ENCODE data around the gene C2orf81.

Gene C2orf81

GRCh38 chr2:74438248-74438647 lies 16.8 kb upstream of the C2orf81 start:
- Mint-ChIP-seq H3K4me1 (peaks cover 19% of the 10 kb centered on the region), H3K27ac (no peak overlapping the region), H3K4me3 (no peak overlapping the region), H3K27me3 (peaks cover 6% of the 10 kb centered on the region), H3K36me3 (no peaks in the 10 kb centered on the region), H3K9me3 (no peaks in the 10 kb centered on the region)
- ATAC-seq (ENCODE audit: low read depth), result no peak
- no peak for DNase-seq (ENCODE audit: low spot score in 2 of 2)

GRCh38 chr2:74436848-74437695 lies 15.7 kb upstream of the C2orf81 start:
- ATAC-seq (ENCODE audit: low read depth) (no peak), DNase-seq (ENCODE audit: low spot score in 2 of 2) (no peak)
- no peak overlapping the region for H3K4me3 Mint-ChIP-seq
- H3K27ac Mint-ChIP-seq, result no peak overlapping the region
- no peaks in the 10 kb centered on the region for H3K9me3 Mint-ChIP-seq
- peaks cover 17% of the 10 kb centered on the region for H3K4me1 Mint-ChIP-seq
- no peaks in the 10 kb centered on the region for H3K36me3 Mint-ChIP-seq
- H3K27me3 Mint-ChIP-seq, result peaks cover 2% of the 10 kb centered on the region

GRCh38 chr2:74436111-74436805 lies 14.8 kb upstream of the C2orf81 start:
- H3K27me3 Mint-ChIP-seq, result peaks cover 2% of the 10 kb centered on the region
- no peaks in the 10 kb centered on the region for H3K9me3 Mint-ChIP-seq
- peaks cover 17% of the 10 kb centered on the region for H3K4me1 Mint-ChIP-seq
- H3K36me3 Mint-ChIP-seq, result no peaks in the 10 kb centered on the region
- H3K27ac Mint-ChIP-seq, result no peak overlapping the region
- ATAC-seq (ENCODE audit: low read depth) (no peak), DNase-seq (ENCODE audit: low spot score in 2 of 2) (no peak)
- H3K4me3 Mint-ChIP-seq, result no peak overlapping the region

- no peaks in the 10 kb centered on the region for H3K4me1 Mint-ChIP-seq
- H3K4me3 Mint-ChIP-seq, result no peak overlapping the region
- no peaks in the 10 kb centered on the region for H3K9me3 Mint-ChIP-seq
- no peak overlapping the region for H3K27ac Mint-ChIP-seq
- peaks cover 6% of the 10 kb centered on the region for H3K36me3 Mint-ChIP-seq
- DNase-seq (ENCODE audit: low spot score in 2 of 2) (no peak), ATAC-seq (ENCODE audit: low read depth) (no peak)
- no peaks in the 10 kb centered on the region for H3K27me3 Mint-ChIP-seq
Measured at GRCh38 chr2:74430502-74430901, 9.1 kb upstream of the C2orf81 start.

- ATAC-seq (ENCODE audit: low read depth) (no peak), DNase-seq (ENCODE audit: low spot score in 2 of 2) (no peak)
- Mint-ChIP-seq H3K27ac (no peak overlapping the region), H3K4me3 (no peak overlapping the region), H3K4me1 (no peaks in the 10 kb centered on the region), H3K27me3 (no peaks in the 10 kb centered on the region), H3K36me3 (peaks cover 8% of the 10 kb centered on the region), H3K9me3 (no peaks in the 10 kb centered on the region)
Measured at GRCh38 chr2:74429487-74430451, 8.3 kb upstream of the C2orf81 start.

GRCh38 chr2:74428675-74429074 lies 7.3 kb upstream of the C2orf81 start:
- H3K4me1 Mint-ChIP-seq, result no peaks in the 10 kb centered on the region
- H3K27ac Mint-ChIP-seq, result no peak overlapping the region
- H3K9me3 Mint-ChIP-seq, result no peaks in the 10 kb centered on the region
- ATAC-seq (ENCODE audit: low read depth) (no peak), DNase-seq (ENCODE audit: low spot score in 2 of 2) (no peak)
- H3K36me3 Mint-ChIP-seq, result peaks cover 8% of the 10 kb centered on the region
- H3K4me3 Mint-ChIP-seq, result no peak overlapping the region
- H3K27me3 Mint-ChIP-seq, result no peaks in the 10 kb centered on the region

GRCh38 chr2:74427551-74427950 lies 6.1 kb upstream of the C2orf81 start:
- Mint-ChIP-seq H3K9me3 (no peaks in the 10 kb centered on the region), H3K36me3 (peaks cover 8% of the 10 kb centered on the region), H3K27me3 (no peaks in the 10 kb centered on the region), H3K27ac (no peak overlapping the region), H3K4me3 (no peak overlapping the region), H3K4me1 (peaks cover 7% of the 10 kb centered on the region)
- ATAC-seq (ENCODE audit: low read depth) (no peak), DNase-seq (ENCODE audit: low spot score in 2 of 2) (no peak)

- Mint-ChIP-seq H3K4me3 (no peak overlapping the region), H3K4me1 (peaks cover 7% of the 10 kb centered on the region), H3K36me3 (peaks cover 8% of the 10 kb centered on the region), H3K27me3 (no peaks in the 10 kb centered on the region), H3K27ac (no peak overlapping the region), H3K9me3 (no peaks in the 10 kb centered on the region)
- no peak for ATAC-seq (ENCODE audit: low read depth)
- no peak for DNase-seq (ENCODE audit: low spot score in 2 of 2)
Measured at GRCh38 chr2:74426181-74426758, 4.9 kb upstream of the C2orf81 start.

- no peak for DNase-seq (ENCODE audit: low spot score in 2 of 2)
- ATAC-seq (ENCODE audit: low read depth), result no peak
- Mint-ChIP-seq H3K27ac (no peak overlapping the region), H3K27me3 (no peaks in the 10 kb centered on the region), H3K4me1 (peaks cover 10% of the 10 kb centered on the region), H3K4me3 (no peak overlapping the region), H3K9me3 (no peaks in the 10 kb centered on the region), H3K36me3 (peaks cover 8% of the 10 kb centered on the region)
Measured at GRCh38 chr2:74425523-74425922, 4.1 kb upstream of the C2orf81 start.

- no peak overlapping the region for H3K27ac Mint-ChIP-seq
- no peak for DNase-seq (ENCODE audit: low spot score in 2 of 2)
- H3K9me3 Mint-ChIP-seq, result no peaks in the 10 kb centered on the region
- ATAC-seq (ENCODE audit: low read depth), result no peak
- H3K4me3 Mint-ChIP-seq, result no peak overlapping the region
- no peaks in the 10 kb centered on the region for H3K27me3 Mint-ChIP-seq
- H3K4me1 Mint-ChIP-seq, result peaks cover 14% of the 10 kb centered on the region
- H3K36me3 Mint-ChIP-seq, result peaks cover 8% of the 10 kb centered on the region
Measured at GRCh38 chr2:74424995-74425406, 3.6 kb upstream of the C2orf81 start.

- peaks cover 14% of the 10 kb centered on the region for H3K4me1 Mint-ChIP-seq
- no peak overlapping the region for H3K4me3 Mint-ChIP-seq
- H3K36me3 Mint-ChIP-seq, result peaks cover 6% of the 10 kb centered on the region
- no peaks in the 10 kb centered on the region for H3K27me3 Mint-ChIP-seq
- H3K9me3 Mint-ChIP-seq, result no peaks in the 10 kb centered on the region
- ATAC-seq (ENCODE audit: low read depth) (no peak), DNase-seq (ENCODE audit: low spot score in 2 of 2) (no peak)
- H3K27ac Mint-ChIP-seq, result no peak overlapping the region
Measured at GRCh38 chr2:74424139-74424992, 2.9 kb upstream of the C2orf81 start.

GRCh38 chr2:74423231-74424095 lies 2.0 kb upstream of the C2orf81 start:
- ATAC-seq (ENCODE audit: low read depth), result no peak
- DNase-seq (ENCODE audit: low spot score in 2 of 2), result no peak
- Mint-ChIP-seq H3K4me1 (peaks cover 14% of the 10 kb centered on the region), H3K9me3 (no peaks in the 10 kb centered on the region), H3K36me3 (peaks cover 6% of the 10 kb centered on the region), H3K4me3 (peak overlapping the region; percentile 98), H3K27me3 (no peaks in the 10 kb centered on the region), H3K27ac (peak overlapping the region; percentile 96)
